Measurements from ENCODE around the gene GTPBP1. TPM values are rescaled to one million over a fixed set of nuclear protein-coding genes. Genes with fewer than 3 reads are reported as not detected.

Gene GTPBP1
- total and polyA plus RNA-seq, 2 donors (not counting 3 experiments of a cell fraction or from before 2014, with no cell fraction given): 29.8 to 50.3 TPM

GRCh38 chr22:38717244-38717643 is 11.5 kb downstream of the GTPBP1 start:
- Histone ChIP-seq H3K27me3 (ENCODE audit: control insufficient read depth in 2 of 2, insufficient read depth in 2 of 2, low read length in 2 of 2) (no peaks in the 10 kb centered on the region), H3K9ac (replicated peaks; ENCODE audit: extremely low read depth, insufficient read depth, low read length) (no peak overlapping the region), H3K9me1 (replicated peaks; ENCODE audit: control insufficient read depth, extremely low read depth, insufficient read depth, low read length) (no peaks in the 10 kb centered on the region), H4K20me1 (replicated peaks; ENCODE audit: control insufficient read depth, extremely low read depth, insufficient read depth, low read length) (no peaks in the 10 kb centered on the region), H3K4me2 (ENCODE audit: insufficient read depth, low read length) (no peak overlapping the region), H3K4me3 (replicated peaks in 1 of 3; ENCODE audit: insufficient read depth in 1 of 3, low read depth in 1 of 3, low read length in 3 of 3) (no peak overlapping the region), H3K9me3 (replicated peaks; ENCODE audit: control insufficient read depth, insufficient read depth, low read length) (no peaks in the 10 kb centered on the region), H2AFZ (ENCODE audit: low read depth, low read length) (no peak overlapping the region), H3K27ac (ENCODE audit: insufficient read depth, low read depth, low read length) (no peak overlapping the region), H3K36me3 (ENCODE audit: control insufficient read depth in 2 of 2, extremely low read depth in 1 of 2, insufficient read depth in 2 of 2, low read length in 2 of 2) (peaks cover 3 to 11% of the 10 kb centered on the region in 2 experiments), H3K79me2 (ENCODE audit: control insufficient read depth, insufficient read depth, low read length) (peaks cover 34% of the 10 kb centered on the region), H3K4me1 (ENCODE audit: control insufficient read depth, extremely low read depth, insufficient read depth, low read length) (peaks cover 10% of the 10 kb centered on the region)
- no TSS peak for BruUV-seq (replicated peaks)
- ChIA-PET CTCF (interaction anchor here (1.4 to 2.0 kb wide), 2 partner anchors 10 to 14 kb away, joined by 4 to 11 read pairs; no protein-coding TSS in a partner anchor), POLR2A (no interaction called here)
- no peak for DNase-seq (ENCODE audit: low read depth, low spot score)
- TF ChIP-seq FOS (IDR thresholded peaks at IDR 0.05; ENCODE audit: borderline replicate concordance, insufficient read depth, low read length) (no peak), GATA2 (IDR thresholded peaks at IDR 0.05; ENCODE audit: insufficient read depth, insufficient read length, low read depth, low read length) (no peak)
- TF ChIP-seq, protein P1, sequence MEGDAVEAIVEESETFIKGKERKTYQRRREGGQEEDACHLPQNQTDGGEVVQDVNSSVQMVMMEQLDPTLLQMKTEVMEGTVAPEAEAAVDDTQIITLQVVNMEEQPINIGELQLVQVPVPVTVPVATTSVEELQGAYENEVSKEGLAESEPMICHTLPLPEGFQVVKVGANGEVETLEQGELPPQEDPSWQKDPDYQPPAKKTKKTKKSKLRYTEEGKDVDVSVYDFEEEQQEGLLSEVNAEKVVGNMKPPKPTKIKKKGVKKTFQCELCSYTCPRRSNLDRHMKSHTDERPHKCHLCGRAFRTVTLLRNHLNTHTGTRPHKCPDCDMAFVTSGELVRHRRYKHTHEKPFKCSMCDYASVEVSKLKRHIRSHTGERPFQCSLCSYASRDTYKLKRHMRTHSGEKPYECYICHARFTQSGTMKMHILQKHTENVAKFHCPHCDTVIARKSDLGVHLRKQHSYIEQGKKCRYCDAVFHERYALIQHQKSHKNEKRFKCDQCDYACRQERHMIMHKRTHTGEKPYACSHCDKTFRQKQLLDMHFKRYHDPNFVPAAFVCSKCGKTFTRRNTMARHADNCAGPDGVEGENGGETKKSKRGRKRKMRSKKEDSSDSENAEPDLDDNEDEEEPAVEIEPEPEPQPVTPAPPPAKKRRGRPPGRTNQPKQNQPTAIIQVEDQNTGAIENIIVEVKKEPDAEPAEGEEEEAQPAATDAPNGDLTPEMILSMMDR (IDR thresholded peaks at IDR 0.05; ENCODE audit: extremely low read depth in 1 of 2, insufficient read depth in 1 of 2, low read depth in 1 of 2, low read length in 2 of 2): no peak
- FAIRE-seq: no peak
- intact Hi-C loops (cut with micrococcal nuclease) (no loop called here), dilution Hi-C loops (cut with MboI; ENCODE audit: extremely low pct_ligation_motif_present, low sequenced_read_pairs) (no loop called here)

GRCh38 chr22:38718414-38718813 is 12.7 kb downstream of the GTPBP1 start:
- peaks cover 23% of the 10 kb centered on the region for H3K79me2 ChIP-seq (ENCODE audit: control insufficient read depth, insufficient read depth, low read length)
- no TSS peak for BruUV-seq (replicated peaks)
- CTCF ChIA-PET: interaction anchor here (0.9 to 2.0 kb wide), 10 partner anchors 10 to 146 kb away, joined by 3 to 11 read pairs (median 4); partner anchors contain the start of genes GTPBP1 and TOMM22
- FAIRE-seq (peak; percentile 99), DNase-seq (ENCODE audit: low read depth, low spot score) (peak; percentile 88)
- H3K4me3 ChIP-seq (replicated peaks in 1 of 3; ENCODE audit: insufficient read depth in 1 of 3, low read depth in 1 of 3, low read length in 3 of 3): no peak overlapping the region
- no peaks in the 10 kb centered on the region for H4K20me1 ChIP-seq (replicated peaks; ENCODE audit: control insufficient read depth, extremely low read depth, insufficient read depth, low read length)
- H3K4me1 ChIP-seq (ENCODE audit: control insufficient read depth, extremely low read depth, insufficient read depth, low read length): peaks cover 10% of the 10 kb centered on the region
- no peak overlapping the region for H3K9ac ChIP-seq (replicated peaks; ENCODE audit: extremely low read depth, insufficient read depth, low read length)
- H2AFZ ChIP-seq (ENCODE audit: low read depth, low read length): no peak overlapping the region
- H3K27me3 ChIP-seq (ENCODE audit: control insufficient read depth in 2 of 2, insufficient read depth in 2 of 2, low read length in 2 of 2): no peaks in the 10 kb centered on the region
- TF ChIP-seq EZH2 (IDR thresholded peaks at IDR 0.05; ENCODE audit: borderline replicate concordance, low read depth, low read length, severe bottlenecking): no peak
- TF ChIP-seq, protein P1 (IDR thresholded peaks at IDR 0.05; ENCODE audit: extremely low read depth in 1 of 2, insufficient read depth in 1 of 2, low read depth in 1 of 2, low read length in 2 of 2): peak; percentile 58 to 68
- TF ChIP-seq GATA2 (IDR thresholded peaks at IDR 0.05; ENCODE audit: insufficient read depth, insufficient read length, low read depth, low read length): no peak
- TF ChIP-seq FOS (IDR thresholded peaks at IDR 0.05; ENCODE audit: borderline replicate concordance, insufficient read depth, low read length): peak; percentile 94
- no peak for TF ChIP-seq POLR2A (IDR thresholded peaks at IDR 0.05; ENCODE audit: low read depth, low read length)
- peak; percentile 94 for TF ChIP-seq JUN (IDR thresholded peaks at IDR 0.05; ENCODE audit: borderline replicate concordance, insufficient read depth, insufficient read length, low read depth)
- TF ChIP-seq POLR2AphosphoS5 (IDR thresholded peaks at IDR 0.05; ENCODE audit: insufficient read depth, low read depth, low read length): no peak
- TF ChIP-seq MAX (IDR thresholded peaks at IDR 0.05; ENCODE audit: insufficient read depth, insufficient read length): no peak
- no peak for TF ChIP-seq MYC (IDR thresholded peaks at IDR 0.05; ENCODE audit: low read depth, low read length)
- POLR2A ChIA-PET: interaction anchor here (0.6 kb wide), 1 partner anchor 17 kb away, joined by 3 read pairs; no protein-coding TSS in a partner anchor
- H3K36me3 ChIP-seq (ENCODE audit: control insufficient read depth in 2 of 2, extremely low read depth in 1 of 2, insufficient read depth in 2 of 2, low read length in 2 of 2): peaks cover 0 to 18% of the 10 kb centered on the region in 2 experiments
- peak overlapping the region; percentile 31 for H3K4me2 ChIP-seq (ENCODE audit: insufficient read depth, low read length)
- intact Hi-C loops (cut with micrococcal nuclease) (no loop called here), dilution Hi-C loops (cut with MboI; ENCODE audit: extremely low pct_ligation_motif_present, low sequenced_read_pairs) (no loop called here)
- H3K9me3 ChIP-seq (replicated peaks; ENCODE audit: control insufficient read depth, insufficient read depth, low read length): no peaks in the 10 kb centered on the region
- no peaks in the 10 kb centered on the region for H3K9me1 ChIP-seq (replicated peaks; ENCODE audit: control insufficient read depth, extremely low read depth, insufficient read depth, low read length)
- H3K27ac ChIP-seq (ENCODE audit: insufficient read depth, low read depth, low read length): peak overlapping the region; percentile 28
